C4-2B (cell line): ENCODE results near the gene ELANE.
"Not testable (repeated sequence)": the region's sequence is repeated elsewhere in the genome, so short reads cannot be mapped to it uniquely, and the experiment has no call there.

Experiments
- CTCF ChIP-seq: fragments of 450-650 bp; conservative IDR thresholded peaks from 2 replicates; pipeline ENCODE4 v1.5.1; 2017; ENCODE audit warnings: mild to moderate bottlenecking
- ZFX ChIP-seq: fragments of 450-650 bp; IDR thresholded peaks from 2 replicates; pipeline ENCODE4 v1.6.1; 2017

- TF ChIP-seq CTCF, ZFX: not testable (repeated sequence)
These were observed 39.5 kb downstream of the ELANE start for GRCh38 chr19:891421-892200.
